C4-2B (cell line): ENCODE results near the gene NUP62.

ENCODE experiments used
- H3K27ac ChIP-seq: fragments of 450-650 bp; 2 replicates; pipeline ENCODE4 v1.5.1; 2017
- CTCF ChIP-seq: fragments of 450-650 bp; conservative IDR thresholded peaks from 2 replicates; pipeline ENCODE4 v1.5.1; 2017; ENCODE audit warnings: mild to moderate bottlenecking
- ZFX ChIP-seq: fragments of 450-650 bp; IDR thresholded peaks from 2 replicates; pipeline ENCODE4 v1.6.1; 2017

NUP62 gene

GRCh38 chr19:49954933-49955332, 25.6 kb upstream of the NUP62 start:
- no peak for TF ChIP-seq ZFX
- no peak for TF ChIP-seq CTCF
- no peak overlapping the region for H3K27ac ChIP-seq

DNA sequence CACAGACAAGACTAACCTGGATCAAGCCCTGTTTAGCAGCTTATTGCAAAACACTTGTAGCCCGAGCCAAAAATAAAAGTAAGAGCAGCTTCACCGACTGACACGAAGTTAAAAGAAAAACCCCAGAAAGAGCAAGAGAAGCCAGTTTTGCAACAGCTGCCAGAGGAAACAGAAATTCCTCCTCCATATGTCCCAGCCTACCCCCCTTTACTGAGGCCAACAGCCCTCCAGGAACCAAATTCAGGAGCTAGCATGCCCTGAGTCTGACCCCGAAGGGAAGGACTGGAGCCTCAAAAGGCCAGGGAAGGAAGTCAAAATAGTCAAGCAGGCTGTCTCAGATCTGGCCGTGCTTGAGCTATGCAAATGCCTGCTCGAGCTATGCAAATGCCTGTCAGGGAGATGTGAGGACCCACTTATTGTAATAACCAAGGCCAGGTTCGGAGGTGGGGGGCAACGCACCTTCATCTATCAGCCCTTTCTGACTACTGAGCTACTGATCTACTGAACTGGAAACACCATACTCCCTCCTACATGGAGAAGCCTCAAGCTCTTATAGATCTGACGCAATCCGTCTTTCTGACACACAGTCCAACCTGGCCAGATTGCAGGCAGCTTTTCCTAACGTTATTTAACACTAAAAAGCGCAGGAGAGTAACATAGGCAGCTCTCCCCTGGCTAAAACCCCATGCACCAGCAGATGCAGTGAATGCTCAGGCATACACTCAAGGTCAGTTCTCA, 25.0 kb upstream of the NUP62 start:
- TF ChIP-seq CTCF (no peak), ZFX (no peak)

DNA sequence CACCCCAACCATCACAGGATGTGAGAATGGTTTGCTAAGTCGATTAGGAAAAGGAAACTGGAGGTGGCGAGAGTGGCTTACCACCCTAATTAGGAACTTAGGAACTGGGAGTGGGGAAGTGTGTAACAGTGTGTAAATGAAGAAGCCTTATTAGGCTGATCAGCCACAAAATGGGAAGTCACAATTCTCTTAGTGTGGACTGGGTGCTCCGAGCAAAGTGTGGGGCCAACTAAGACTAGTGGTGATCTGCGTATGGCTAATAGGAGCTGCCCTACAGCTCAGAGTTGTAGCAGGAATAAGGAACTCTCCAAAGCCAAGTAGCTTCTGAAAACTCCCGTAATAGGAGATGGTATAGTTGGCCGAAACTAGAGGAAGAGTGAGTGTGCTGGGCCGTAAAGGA, 24.1 kb upstream of the NUP62 start:
- no peak overlapping the region for H3K27ac ChIP-seq
- no peak for TF ChIP-seq CTCF
- TF ChIP-seq ZFX, result no peak

More for the DNA sequence above, 25.0 kb upstream of the NUP62 start:
- no peak overlapping the region for H3K27ac ChIP-seq

GRCh38 chr19:49952906-49953305, 23.6 kb upstream of the NUP62 start:
- TF ChIP-seq ZFX, result no peak
- H3K27ac ChIP-seq, result no peak overlapping the region

GRCh38 chr19:49952479-49952836, 23.2 kb upstream of the NUP62 start:
- no peak overlapping the region for H3K27ac ChIP-seq
- TF ChIP-seq CTCF (no peak), ZFX (no peak)

DNA sequence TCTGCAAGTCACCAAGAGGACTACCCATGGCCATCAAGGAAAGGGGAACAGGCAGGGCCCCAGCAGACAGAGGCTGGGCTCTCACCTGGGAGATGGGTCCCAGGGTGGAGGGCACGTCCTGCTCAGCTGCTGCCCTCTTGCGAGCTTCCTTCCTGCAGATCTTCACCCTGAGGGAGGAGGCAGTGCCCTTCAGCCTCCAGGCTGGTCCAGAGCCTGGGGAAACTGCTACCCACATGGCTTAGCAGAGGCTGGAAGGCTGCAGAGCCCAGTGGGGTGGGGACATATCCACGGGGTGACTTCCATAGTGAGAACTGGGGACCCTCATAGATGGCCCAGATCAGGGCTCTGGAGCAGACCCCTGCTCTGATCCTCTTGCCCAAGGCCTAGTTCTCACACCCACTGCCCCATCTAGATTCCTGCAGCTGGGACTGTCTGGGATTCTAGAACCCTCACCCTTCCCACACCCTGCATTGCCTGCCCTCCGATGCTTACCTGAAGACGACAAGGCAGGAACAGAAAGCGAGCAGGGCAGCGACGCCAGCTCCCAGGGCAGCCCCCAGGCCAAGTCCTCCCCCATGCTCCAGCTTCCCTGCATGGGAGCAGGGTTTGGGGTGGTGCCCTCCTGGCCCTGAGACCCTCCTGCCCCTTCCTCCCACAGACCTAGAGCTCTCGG, 22.6 kb upstream of the NUP62 start:
- no peak for TF ChIP-seq CTCF
- no peak for TF ChIP-seq ZFX
- no peak overlapping the region for H3K27ac ChIP-seq

GRCh38 chr19:49950956-49951526, 21.7 kb upstream of the NUP62 start:
- TF ChIP-seq ZFX, result no peak
- TF ChIP-seq CTCF, result no peak
- no peak overlapping the region for H3K27ac ChIP-seq

- no peak overlapping the region for H3K27ac ChIP-seq
- TF ChIP-seq ZFX (no peak), CTCF (no peak)
Measured at GRCh38 chr19:49950590-49950948, 21.3 kb upstream of the NUP62 start.
